Natural killer cell (primary cell): ENCODE results near the gene EDIL3. TPM values are rescaled to one million over a fixed set of nuclear protein-coding genes. Genes with fewer than 3 reads are reported as not detected.

Experiments
- ATAC-seq, 3 donors: fragments of 150-1000 bp in 2 of 3; fragments of 200-7000 bp in 1 of 3; cut with Tn5 transposase; 1 replicate in 1 of 3; 2 replicates in 2 of 3; pipeline ENCODE4 v1.10.0; 2021; ENCODE audit warnings: mild to moderate bottlenecking in 2 of 3, moderate library complexity in 2 of 3
- DNase-seq, 2 donors: peaks; one replicate each; pipeline versions ENCODE4 v3.0.0 to v3.0.0-alpha.2; 2013 to 2021; ENCODE audit warnings: mixed read lengths in 1 of 2
- H3K27ac ChIP-seq: one replicate; pipeline ENCODE4 v1.5.1; 2013; ENCODE audit warnings: mild to moderate bottlenecking, low read length
- H3K27me3 ChIP-seq: one replicate; pipeline ENCODE4 v1.6.1; 2013; ENCODE audit warnings: low read length; ENCODE audit not compliant: control insufficient read depth, insufficient read depth
- H3K36me3 ChIP-seq: one replicate; pipeline ENCODE4 v1.6.1; 2013; ENCODE audit warnings: low read length; ENCODE audit not compliant: control insufficient read depth, insufficient read depth
- H3K4me1 ChIP-seq: one replicate; pipeline ENCODE4 v1.6.1; 2013; ENCODE audit warnings: low read length; ENCODE audit not compliant: control insufficient read depth, insufficient read depth
- H3K4me3 ChIP-seq: one replicate; pipeline ENCODE4 v1.5.1; 2013; ENCODE audit warnings: low read length
- H3K9me3 ChIP-seq: one replicate; pipeline ENCODE4 v1.6.1; 2013; ENCODE audit warnings: low read length; ENCODE audit not compliant: control insufficient read depth, insufficient read depth
- H3K27ac Mint-ChIP-seq, 2 donors: one replicate each; pipeline ENCODE4 v1.8.0; 2022; ENCODE audit warnings: mild to moderate bottlenecking in 2 of 2, mixed read lengths in 2 of 2, moderate library complexity in 1 of 2
- H3K27me3 Mint-ChIP-seq, 2 donors: one replicate each; pipeline ENCODE4 v1.8.0; 2022; ENCODE audit warnings: low read depth in 2 of 2, mixed read lengths in 2 of 2
- H3K36me3 Mint-ChIP-seq: one replicate; pipeline ENCODE4 v1.8.0; 2022; ENCODE audit warnings: mixed read lengths
- H3K4me1 Mint-ChIP-seq, 2 donors: one replicate each; pipeline ENCODE4 v1.8.0; 2022; ENCODE audit warnings: mixed read lengths in 2 of 2
- H3K4me3 Mint-ChIP-seq: one replicate; pipeline ENCODE4 v1.8.0; 2022; ENCODE audit warnings: mild to moderate bottlenecking, moderate library complexity, mixed read lengths
- H3K9me3 Mint-ChIP-seq, 2 donors: one replicate each; pipeline ENCODE4 v1.8.0; 2022; ENCODE audit warnings: mixed read lengths in 2 of 2
- whole genome bisulfite sequencing: methylation state at CpG from one replicate; pipeline ENCODE4 v1.1.7; 2013; ENCODE audit warnings: missing lambda C conversion rate; ENCODE audit not compliant: insufficient coverage; 5-methylcytosine and 5-hydroxymethylcytosine counted together
- intact Hi-C: fragments of 100-400 bp; cut with micrococcal nuclease; formaldehyde crosslinking; loops from one replicate; pipeline ENCODE4 v1.14.2; 2022
- total RNA-seq, 4 donors: library from RNA; stranded (reverse); fragments of 120-200 nt in 1 of 4; gene quantifications; one replicate each; pipeline versions ENCODE4 v1.2.3 to v1.2.4, GENCODE V29; 2013 to 2022
- TF ChIP-seq, protein P1 (sequence below): fragments of 200-600 bp; IDR thresholded peaks from one replicate; pipeline ENCODE4 v1.8.0; 2022; ENCODE audit warnings: antibody characterized with exemption

EDIL3 gene
- total RNA-seq, 3 donors from 2014 or later (not counting 1 experiment from before 2014, with no cell fraction given) = not detected

DNA sequence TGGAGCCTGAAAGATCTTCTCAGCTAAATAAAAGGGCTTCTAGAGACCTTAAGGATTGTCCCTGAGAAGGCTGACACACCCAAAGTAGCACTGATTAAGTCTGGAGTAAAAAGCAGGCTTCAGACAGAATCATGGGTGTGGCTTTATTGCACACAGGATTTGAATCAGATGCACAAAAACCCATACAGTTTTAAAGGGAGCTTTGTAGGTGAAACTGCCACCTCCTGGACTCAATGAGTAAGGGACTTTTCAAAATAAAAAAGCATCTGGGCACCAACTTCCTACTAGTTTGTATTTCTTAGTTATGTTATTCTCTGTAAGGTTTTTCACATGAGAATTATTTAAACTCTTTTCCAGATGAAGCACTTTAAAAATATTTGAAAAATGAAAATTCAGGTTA lies 129.4 kb downstream of the EDIL3 start:
- H3K4me1 ChIP-seq = no peaks in the 10 kb centered on the region
- H3K4me3 ChIP-seq = no peak overlapping the region
- Mint-ChIP-seq H3K36me3 (no peaks in the 10 kb centered on the region), H3K4me1 (no peaks in the 10 kb centered on the region), H3K4me3 (no peak overlapping the region), H3K27me3 (no peaks in the 10 kb centered on the region), H3K27ac (no peak overlapping the region), H3K9me3 (peaks cover 7 to 13% of the 10 kb centered on the region in 2 donors)
- no peaks in the 10 kb centered on the region for H3K9me3 ChIP-seq
- intact Hi-C loops = no loop called here
- DNase-seq (no peak), ATAC-seq (no peak)
- H3K27ac ChIP-seq = no peak overlapping the region
- H3K36me3 ChIP-seq = no peaks in the 10 kb centered on the region
- no peaks in the 10 kb centered on the region for H3K27me3 ChIP-seq
- TF ChIP-seq, protein P1, sequence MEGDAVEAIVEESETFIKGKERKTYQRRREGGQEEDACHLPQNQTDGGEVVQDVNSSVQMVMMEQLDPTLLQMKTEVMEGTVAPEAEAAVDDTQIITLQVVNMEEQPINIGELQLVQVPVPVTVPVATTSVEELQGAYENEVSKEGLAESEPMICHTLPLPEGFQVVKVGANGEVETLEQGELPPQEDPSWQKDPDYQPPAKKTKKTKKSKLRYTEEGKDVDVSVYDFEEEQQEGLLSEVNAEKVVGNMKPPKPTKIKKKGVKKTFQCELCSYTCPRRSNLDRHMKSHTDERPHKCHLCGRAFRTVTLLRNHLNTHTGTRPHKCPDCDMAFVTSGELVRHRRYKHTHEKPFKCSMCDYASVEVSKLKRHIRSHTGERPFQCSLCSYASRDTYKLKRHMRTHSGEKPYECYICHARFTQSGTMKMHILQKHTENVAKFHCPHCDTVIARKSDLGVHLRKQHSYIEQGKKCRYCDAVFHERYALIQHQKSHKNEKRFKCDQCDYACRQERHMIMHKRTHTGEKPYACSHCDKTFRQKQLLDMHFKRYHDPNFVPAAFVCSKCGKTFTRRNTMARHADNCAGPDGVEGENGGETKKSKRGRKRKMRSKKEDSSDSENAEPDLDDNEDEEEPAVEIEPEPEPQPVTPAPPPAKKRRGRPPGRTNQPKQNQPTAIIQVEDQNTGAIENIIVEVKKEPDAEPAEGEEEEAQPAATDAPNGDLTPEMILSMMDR = no peak

DNA sequence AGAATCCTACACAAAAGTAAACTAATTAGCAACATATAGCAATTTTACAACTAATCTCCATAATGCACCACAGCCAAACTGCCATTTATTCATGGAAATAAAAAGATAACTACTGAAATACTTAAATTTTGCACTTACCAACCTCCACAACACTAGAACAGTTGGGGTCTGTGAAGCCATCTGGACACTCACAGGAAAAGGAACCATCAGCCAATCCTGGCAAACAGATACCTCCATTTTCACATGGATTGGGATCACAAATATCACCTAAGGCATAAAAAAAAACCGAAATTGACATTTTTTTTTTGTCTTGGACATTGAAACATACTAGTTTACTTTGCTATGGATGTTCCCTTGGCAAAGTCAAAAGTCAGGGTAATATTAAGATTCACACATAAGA lies 130.7 kb downstream of the EDIL3 start:
- intact Hi-C loops = no loop called here
- DNase-seq (no peak), ATAC-seq (no peak)
- Histone ChIP-seq H3K4me1 (no peaks in the 10 kb centered on the region), H3K36me3 (no peaks in the 10 kb centered on the region), H3K27ac (no peak overlapping the region), H3K4me3 (no peak overlapping the region), H3K27me3 (no peaks in the 10 kb centered on the region), H3K9me3 (no peaks in the 10 kb centered on the region)
- no peak overlapping the region for H3K4me3 Mint-ChIP-seq
- no peaks in the 10 kb centered on the region for H3K36me3 Mint-ChIP-seq
- H3K27me3 Mint-ChIP-seq = no peaks in the 10 kb centered on the region
- WGBS = 64% methylated on average over 1 of the region's 1 CpG
- TF ChIP-seq, protein P1 = no peak
- H3K4me1 Mint-ChIP-seq = no peaks in the 10 kb centered on the region
- H3K27ac Mint-ChIP-seq = no peak overlapping the region
- H3K9me3 Mint-ChIP-seq = peaks cover 10 to 11% of the 10 kb centered on the region in 2 donors

DNA sequence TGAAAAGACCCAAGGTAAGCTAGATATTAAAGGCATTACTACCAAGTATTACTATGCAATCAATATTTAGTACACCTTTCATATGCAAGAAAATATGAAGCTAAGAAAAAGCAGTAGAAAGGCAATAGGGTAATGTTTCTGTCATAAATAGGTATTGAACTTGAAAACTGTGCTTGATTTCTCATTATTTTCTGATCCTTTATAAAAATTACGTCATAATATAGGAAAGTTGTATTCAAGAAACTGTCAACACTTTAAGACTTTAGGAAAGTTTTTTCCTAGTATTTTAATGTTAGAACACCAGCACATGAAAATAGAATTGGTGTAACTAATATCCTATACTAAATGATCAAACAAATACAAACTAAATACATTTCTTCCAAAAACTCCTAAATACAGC lies 133.2 kb downstream of the EDIL3 start:
- TF ChIP-seq, protein P1 = no peak
- no peak overlapping the region for H3K4me3 Mint-ChIP-seq
- Histone ChIP-seq H3K27ac (no peak overlapping the region), H3K4me3 (no peak overlapping the region), H3K4me1 (no peaks in the 10 kb centered on the region), H3K36me3 (no peaks in the 10 kb centered on the region), H3K27me3 (no peaks in the 10 kb centered on the region), H3K9me3 (no peaks in the 10 kb centered on the region)
- WGBS = no CpG with 5 or more reads among the region's 1 CpG
- intact Hi-C loops = no loop called here
- H3K9me3 Mint-ChIP-seq = peaks cover 10 to 14% of the 10 kb centered on the region in 2 donors
- DNase-seq (no peak), ATAC-seq (no peak)
- H3K27me3 Mint-ChIP-seq = no peaks in the 10 kb centered on the region
- no peak overlapping the region for H3K27ac Mint-ChIP-seq
- H3K36me3 Mint-ChIP-seq = no peaks in the 10 kb centered on the region
- no peaks in the 10 kb centered on the region for H3K4me1 Mint-ChIP-seq

- intact Hi-C loops = no loop called here
- no peak overlapping the region for H3K27ac ChIP-seq
- H3K9me3 ChIP-seq = no peaks in the 10 kb centered on the region
- Mint-ChIP-seq H3K9me3 (peaks cover 10 to 14% of the 10 kb centered on the region in 2 donors), H3K36me3 (no peaks in the 10 kb centered on the region), H3K27me3 (no peaks in the 10 kb centered on the region), H3K4me1 (no peaks in the 10 kb centered on the region), H3K4me3 (no peak overlapping the region), H3K27ac (no peak overlapping the region)
- WGBS = 84% methylated on average over 3 of the region's 4 CpGs
- no peaks in the 10 kb centered on the region for H3K27me3 ChIP-seq
- no peak for DNase-seq
- no peak for ATAC-seq
- H3K4me3 ChIP-seq = no peak overlapping the region
- no peaks in the 10 kb centered on the region for H3K4me1 ChIP-seq
- no peaks in the 10 kb centered on the region for H3K36me3 ChIP-seq
- TF ChIP-seq, protein P1 = no peak
Observed at GRCh38 chr5:84249918-84250630, 134.6 kb downstream of the EDIL3 start.
